GM12878 (cell line): ENCODE measurements around the gene STAT5B. TPM values are rescaled to one million over a fixed set of nuclear protein-coding genes. Genes with fewer than 3 reads are reported as not detected.

ENCODE experiments used
- ATAC-seq: fragments of 200-7000 bp; cut with Tn5 transposase; 3 replicates; pipeline ENCODE4 v1.9.1; 2020; ENCODE audit warnings: mild to moderate bottlenecking, moderate library complexity
- BruUV-seq: library from RNA; stranded (reverse); fragments of 400-500 nt; replicated peaks from 2 replicates; lab custom pipeline; 2021; lab: Mats Ljungman, UMichigan
- CTCF ChIA-PET: fragments of 300-600 bp; sonication (Branson Sonifier 250); formaldehyde crosslinking; extraction: SDS; loops from one replicate; lab custom pipeline; 2021; ENCODE audit warnings: inconsistent platforms; lab: Yijun Ruan, JAX
- POLR2A ChIA-PET: fragments of 350-600 bp; formaldehyde crosslinking; extraction: SDS; loops from one replicate; lab custom pipeline; 2021; ENCODE audit warnings: inconsistent platforms; lab: Charles Lee
- RAD21 ChIA-PET: fragments of 300-600 bp; sonication (Branson Sonifier 250); formaldehyde crosslinking; loops from one replicate; lab custom pipeline; 2023; ENCODE audit warnings: antibody characterized with exemption; ENCODE audit not compliant: unreplicated experiment; lab: Charles Lee
- SMC1A ChIA-PET: fragments of 300-600 bp; sonication (Branson Sonifier 250); formaldehyde crosslinking; loops from one replicate; lab custom pipeline; 2023; ENCODE audit not compliant: unreplicated experiment, uncharacterized antibody; lab: Charles Lee
- DNase-seq: peaks from one replicate; pipeline ENCODE4 v3.0.0-alpha.2; 2011; ENCODE audit warnings: low read depth, low spot score
- FAIRE-seq: peaks from 3 replicates; lab custom pipeline; 2011; peaks lifted over from hg19 to GRCh38; lab: Jason Lieb, UNC
- H2AFZ ChIP-seq: 2 replicates; pipeline ENCODE4 v1.6.0; 2011; ENCODE audit warnings: low read depth, low read length, control low read depth; ENCODE audit not compliant: control insufficient read depth
- H3K27ac ChIP-seq: 2 replicates; pipeline ENCODE4 v1.5.1; 2011; ENCODE audit warnings: control low read depth; ENCODE audit not compliant: control insufficient read depth, insufficient read depth
- H3K27me3 ChIP-seq, 2 experiments: replicated peaks in 1 of 2; 2 replicates each; pipeline versions ENCODE4 v1.6.0 to v1.6.1; 2011; ENCODE audit warnings: low read length in 1 of 2; ENCODE audit not compliant: control insufficient read depth in 2 of 2, insufficient read depth in 2 of 2
- H3K36me3 ChIP-seq, 2 experiments: 2 replicates each; pipeline ENCODE4 v1.5.1; 2011; ENCODE audit warnings: low read length in 1 of 2; ENCODE audit not compliant: control insufficient read depth in 2 of 2, insufficient read depth in 2 of 2
- H3K4me1 ChIP-seq: 2 replicates; pipeline ENCODE4 v1.6.1; 2011; ENCODE audit warnings: mild to moderate bottlenecking, low read length, moderate library complexity, mixed read lengths; ENCODE audit not compliant: control insufficient read depth, insufficient read depth
- H3K4me2 ChIP-seq: 2 replicates; pipeline ENCODE4 v1.6.0; 2011; ENCODE audit warnings: control low read depth; ENCODE audit not compliant: control insufficient read depth, insufficient read depth
- H3K4me3 ChIP-seq: fragments of 200-600 bp; sonication (generic); 2 replicates; pipeline ENCODE4 v1.5.1; 2016
- H3K79me2 ChIP-seq: 2 replicates; pipeline ENCODE4 v1.6.0; 2011; ENCODE audit warnings: low read length; ENCODE audit not compliant: control insufficient read depth, insufficient read depth
- H3K9ac ChIP-seq: 2 replicates; pipeline ENCODE4 v1.8.0; 2011; ENCODE audit warnings: low read length, control low read depth, mixed read lengths; ENCODE audit not compliant: control insufficient read depth, insufficient read depth
- H3K9me3 ChIP-seq: replicated peaks from 3 replicates; pipeline ENCODE4 v1.5.1; 2011; ENCODE audit warnings: mild to moderate bottlenecking, low read length; ENCODE audit not compliant: control insufficient read depth, insufficient read depth
- H4K20me1 ChIP-seq: 2 replicates; pipeline ENCODE4 v1.6.0; 2011; ENCODE audit not compliant: control insufficient read depth, insufficient read depth
- IRF5 ChIP-seq: fragments of 450-650 bp; IDR thresholded peaks from 2 replicates; pipeline ENCODE4 v1.6.1; 2017; ENCODE audit warnings: borderline replicate concordance
- LARP7 ChIP-seq: fragments of 450-650 bp; IDR thresholded peaks from 2 replicates; pipeline ENCODE4 v1.6.1; 2017; ENCODE audit warnings: mild to moderate bottlenecking
- MLLT1 ChIP-seq: fragments of 450-650 bp; IDR thresholded peaks from 2 replicates; pipeline ENCODE4 v1.6.1; 2016; ENCODE audit warnings: mild to moderate bottlenecking
- NFYB ChIP-seq: IDR thresholded peaks from 2 replicates; pipeline ENCODE4 v1.6.1; 2011; ENCODE audit warnings: low read depth, mild to moderate bottlenecking, low read length, improper control_type of control experiment, moderate library complexity; ENCODE audit not compliant: insufficient read depth
- SMARCA5 ChIP-seq: fragments of 450-650 bp; IDR thresholded peaks from 2 replicates; pipeline ENCODE4 v1.6.1; 2017; ENCODE audit warnings: mild to moderate bottlenecking
- SREBF2 ChIP-seq: IDR thresholded peaks from 2 replicates; pipeline ENCODE4 v1.6.1; 2012; ENCODE audit warnings: mild to moderate bottlenecking, low read length
- TCF7 ChIP-seq: IDR thresholded peaks from 2 replicates; pipeline ENCODE4 v1.6.1; 2014; ENCODE audit warnings: antibody characterized with exemption, borderline replicate concordance
- ZBTB33 ChIP-seq: fragments of 450-650 bp; IDR thresholded peaks from 2 replicates; pipeline ENCODE4 v1.6.1; 2017; ENCODE audit warnings: mild to moderate bottlenecking
- ZNF592 ChIP-seq: fragments of 450-650 bp; IDR thresholded peaks from 2 replicates; pipeline ENCODE4 v1.6.1; 2017; ENCODE audit warnings: mild to moderate bottlenecking, moderate library complexity
- WGBS: methylation state at CpG from one replicate; pipeline ENCODE4 v1.1.6; 2016; ENCODE audit warnings: low lambda C conversion rate; ENCODE audit not compliant: insufficient replicate concordance, insufficient coverage; ENCODE audit errors: missing lambda C conversion rate; 5-methylcytosine and 5-hydroxymethylcytosine counted together
- in situ Hi-C: fragments of 300-500 bp; cut with MboI; formaldehyde crosslinking; loops from 9 replicates; pipeline ENCODE4 v1.14.3; 2018; ENCODE audit warnings: mixed read lengths
- intact Hi-C: fragments of 100-400 bp; cut with micrococcal nuclease; formaldehyde crosslinking; loops from one replicate; pipeline ENCODE4 v1.14.2; 2022; ENCODE audit not compliant: unreplicated experiment
- polyA plus RNA-seq, 11 experiments: library from polyadenylated mRNA; depleted of rRNA in 4 of 11; unstranded in 6 of 11; stranded (reverse) in 5 of 11; fragments of >200 nt; fragmentation: Nextera tagmentation in 4 of 11; fragmentation: Illumina TruSeq in 1 of 11; extraction: Ambion mirVana in 4 of 11; extraction: Trizol in 1 of 11; gene quantifications; 1 replicate in 1 of 11; 2 replicates in 10 of 11; pipeline versions ENCODE4 v1.2.1 to v1.2.3, GENCODE V29; 2011 to 2016; ENCODE audit warnings: inconsistent platforms in 2 of 11, missing spikeins in 2 of 11, low read depth in 1 of 11
- total RNA-seq, 4 experiments: library from RNA; depleted of rRNA in 3 of 4; stranded (reverse); fragments of >200 nt in 3 of 4; fragmentation: Illumina TruSeq in 1 of 4; extraction: Trizol in 1 of 4; gene quantifications; 2 replicates each; pipeline versions ENCODE4 v1.2.1 to v1.2.3, GENCODE V29; 2013 to 2021

The STAT5B gene
- total and polyA plus RNA-seq, 10 of the 15 experiments (the other 5 are each of a cell fraction or from before 2014, with no cell fraction given) = 11.0 to 69.6 (median 46.7) TPM

GRCh38 chr17:42306385-42306667 is 30.1 kb upstream of the STAT5B start:
- no peak overlapping the region for H2AFZ ChIP-seq
- H3K9ac ChIP-seq = no peak overlapping the region
- DNase-seq (no peak), ATAC-seq (no peak)
- no peaks in the 10 kb centered on the region for H3K27me3 ChIP-seq
- ChIA-PET RAD21 (interaction anchor here (0.6 kb wide), 1 partner anchor 603 kb away, joined by 3 read pairs; no protein-coding TSS in a partner anchor), SMC1A (no interaction called here)
- in situ Hi-C loops (no loop called here), intact Hi-C loops (no loop called here)
- no peak overlapping the region for H3K27ac ChIP-seq
- 100% methylated on average over 5 of the region's 5 CpGs for WGBS
- peaks cover 4 to 18% of the 10 kb centered on the region in 2 experiments; a peak in 3 of 4 replicates for H3K36me3 ChIP-seq
- H3K4me1 ChIP-seq = peaks cover 9% of the 10 kb centered on the region
- no peaks in the 10 kb centered on the region for H3K9me3 ChIP-seq
- no peak overlapping the region for H3K4me2 ChIP-seq
- TF ChIP-seq ZBTB33 (no peak), LARP7 (no peak), SMARCA5 (no peak), SREBF2 (no peak), NFYB (no peak), TCF7 (no peak), MLLT1 (no peak), ZNF592 (no peak), IRF5 (no peak)
- TF ChIP-seq, all 136 proteins: peak for 0
- POLR2A ChIA-PET = no interaction called here
- H3K79me2 ChIP-seq = no peaks in the 10 kb centered on the region
- no peaks in the 10 kb centered on the region for H4K20me1 ChIP-seq
- CTCF ChIA-PET = no interaction called here
- no TSS peak for BruUV-seq
- FAIRE-seq = no peak
- no peak overlapping the region for H3K4me3 ChIP-seq
